Activated naive CD8-positive, alpha-beta T cell treated with anti-CD3 and anti-CD28 coated beads, Interleukin-2, amount 50 U/mL, for 24 hours (primary cell): ENCODE measurements around the gene BICDL1.
"Not testable (repeated sequence)": the region's sequence is repeated elsewhere in the genome, so short reads cannot be mapped to it uniquely, and the experiment has no call there.

Source experiments
- ATAC-seq: fragments of 150-1000 bp; cut with Tn5 transposase; one replicate; pipeline ENCODE4 v1.10.0; 2021
- DNase-seq: peaks from one replicate; pipeline ENCODE4 v3.0.0; 2021
- H3K27ac Mint-ChIP-seq: one replicate; pipeline ENCODE4 v1.8.0; 2021; ENCODE audit warnings: mild to moderate bottlenecking, mixed read lengths
- H3K27me3 Mint-ChIP-seq: one replicate; pipeline ENCODE4 v1.8.0; 2021; ENCODE audit warnings: mixed read lengths
- H3K36me3 Mint-ChIP-seq: one replicate; pipeline ENCODE4 v1.8.0; 2021; ENCODE audit warnings: low read depth, mixed read lengths
- H3K4me1 Mint-ChIP-seq: one replicate; pipeline ENCODE4 v1.8.0; 2021; ENCODE audit warnings: mixed read lengths
- H3K4me3 Mint-ChIP-seq: one replicate; pipeline ENCODE4 v1.8.0; 2021; ENCODE audit warnings: mild to moderate bottlenecking, moderate library complexity, mixed read lengths
- H3K9me3 Mint-ChIP-seq: one replicate; pipeline ENCODE4 v1.8.0; 2021; ENCODE audit warnings: mixed read lengths

BICDL1 gene, protein sequence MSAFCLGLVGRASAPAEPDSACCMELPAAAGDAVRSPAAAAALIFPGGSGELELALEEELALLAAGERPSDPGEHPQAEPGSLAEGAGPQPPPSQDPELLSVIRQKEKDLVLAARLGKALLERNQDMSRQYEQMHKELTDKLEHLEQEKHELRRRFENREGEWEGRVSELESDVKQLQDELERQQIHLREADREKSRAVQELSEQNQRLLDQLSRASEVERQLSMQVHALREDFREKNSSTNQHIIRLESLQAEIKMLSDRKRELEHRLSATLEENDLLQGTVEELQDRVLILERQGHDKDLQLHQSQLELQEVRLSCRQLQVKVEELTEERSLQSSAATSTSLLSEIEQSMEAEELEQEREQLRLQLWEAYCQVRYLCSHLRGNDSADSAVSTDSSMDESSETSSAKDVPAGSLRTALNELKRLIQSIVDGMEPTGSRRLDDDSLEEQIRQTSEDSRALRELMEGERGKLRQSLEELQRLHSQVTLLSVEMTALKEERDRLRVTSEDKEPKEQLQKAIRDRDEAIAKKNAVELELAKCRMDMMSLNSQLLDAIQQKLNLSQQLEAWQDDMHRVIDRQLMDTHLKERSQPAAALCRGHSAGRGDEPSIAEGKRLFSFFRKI

DNA sequence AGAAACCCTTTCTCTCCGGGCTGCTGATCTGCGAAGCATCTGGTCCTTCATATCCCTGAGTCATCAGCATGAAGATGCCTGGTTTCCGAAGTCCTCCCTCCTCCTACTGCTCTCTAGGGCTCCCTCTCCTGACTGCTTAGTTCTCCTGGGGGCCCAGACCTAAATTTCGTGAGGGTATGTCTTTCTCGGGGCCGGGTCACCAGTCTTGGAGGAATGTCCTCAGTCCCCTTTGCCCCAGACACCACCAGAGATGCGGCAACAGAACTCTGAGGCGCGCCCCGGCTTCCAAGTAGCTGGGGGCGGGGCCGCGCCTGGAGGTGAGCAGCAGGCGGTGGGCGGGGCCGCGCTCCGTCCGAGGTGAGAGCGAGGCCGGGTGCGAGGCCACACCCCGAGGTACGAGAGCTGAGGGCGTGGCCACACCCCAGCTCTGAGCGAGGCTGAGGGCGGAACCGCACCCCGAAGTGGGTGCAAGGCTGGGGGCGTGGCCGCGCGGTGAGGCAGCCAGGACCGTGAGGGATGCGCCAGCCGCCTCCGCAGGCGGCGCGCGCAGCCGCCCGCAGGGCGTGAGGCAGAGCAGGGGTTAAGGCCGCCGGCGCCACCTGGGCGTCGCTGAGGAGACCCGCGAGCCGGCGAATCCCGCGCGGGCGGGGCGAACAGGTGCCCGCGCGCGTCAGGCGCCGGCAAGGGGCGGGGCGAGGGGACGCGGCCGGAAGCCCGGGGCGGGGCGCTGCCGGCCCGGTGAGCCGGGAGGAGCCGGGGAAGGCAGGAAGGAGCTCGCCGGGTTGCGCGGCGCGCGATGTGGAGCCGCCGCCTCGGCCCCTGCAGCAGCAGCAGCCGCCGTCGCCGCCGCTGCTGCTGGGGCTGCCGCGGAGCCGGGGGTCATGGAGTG, at the start of gene BICDL1:
TSS of gene BICDL1 (plus strand) at position 765 of the 889 bp plus-strand sequence. CDS start 633 bp downstream, outside the sequence.
- Mint-ChIP-seq H3K9me3 (no peaks in the 10 kb centered on the region), H3K4me1 (peaks cover 44% of the 10 kb centered on the region), H3K27ac (peak within 1 kb of the TSS; percentile 94), H3K4me3 (peak within 1 kb of the TSS; percentile 94), H3K27me3 (peaks cover 6% of the 10 kb centered on the region), H3K36me3 (peaks cover 33% of the 10 kb centered on the region)
- peak; percentile 98 for DNase-seq
- ATAC-seq, result peak; percentile 90

DNA sequence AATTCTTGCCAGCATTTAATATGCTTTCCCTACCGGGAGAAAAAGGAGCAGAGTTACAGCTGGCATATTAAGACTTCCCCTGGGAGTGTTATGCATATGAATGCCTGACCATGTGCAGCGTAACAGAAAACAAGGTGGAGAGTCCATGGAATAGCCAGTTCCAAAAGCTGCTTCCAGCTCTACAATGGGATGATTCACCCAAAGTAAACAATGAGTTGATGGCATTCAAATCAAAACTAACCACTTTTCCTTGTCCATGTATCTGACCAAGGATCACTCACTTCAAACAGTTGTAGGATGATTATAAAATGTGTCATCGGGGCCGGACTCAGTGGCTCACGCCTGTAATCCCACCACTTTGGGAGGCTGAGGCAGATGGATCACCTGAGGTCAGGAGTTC, 48.1 kb upstream of the BICDL1 start:
- Mint-ChIP-seq H3K27ac (no peak overlapping the region), H3K36me3 (no peaks in the 10 kb centered on the region), H3K9me3 (no peaks in the 10 kb centered on the region), H3K4me1 (no peaks in the 10 kb centered on the region), H3K4me3 (no peak overlapping the region), H3K27me3 (no peaks in the 10 kb centered on the region)
- no peak for DNase-seq
- no peak for ATAC-seq

DNA sequence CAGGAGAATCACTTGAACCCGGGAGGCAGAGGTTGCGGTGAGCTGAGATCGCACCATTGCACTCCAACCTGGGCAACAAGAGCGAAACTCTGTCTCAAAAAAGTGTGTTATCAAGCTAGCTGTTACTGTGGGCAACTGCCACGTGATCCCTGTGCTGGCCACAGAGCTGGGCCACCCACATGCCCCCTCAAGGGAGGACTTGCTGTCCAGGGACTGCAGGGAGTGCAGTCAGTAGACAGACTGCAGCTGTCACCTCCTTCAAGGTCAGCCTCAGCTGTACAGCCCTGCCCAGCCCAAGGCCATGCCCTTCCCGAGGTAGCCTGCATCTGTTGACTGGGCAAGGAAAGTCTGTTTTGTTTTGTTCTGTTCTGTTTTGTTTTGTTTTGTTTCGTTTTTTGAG, 46.6 kb upstream of the BICDL1 start:
- no peaks in the 10 kb centered on the region for H3K9me3 Mint-ChIP-seq
- no peak overlapping the region for H3K4me3 Mint-ChIP-seq
- ATAC-seq, result no peak
- H3K36me3 Mint-ChIP-seq, result no peaks in the 10 kb centered on the region
- DNase-seq, result no peak
- H3K27me3 Mint-ChIP-seq, result no peaks in the 10 kb centered on the region
- H3K4me1 Mint-ChIP-seq, result no peaks in the 10 kb centered on the region
- no peak overlapping the region for H3K27ac Mint-ChIP-seq

DNA sequence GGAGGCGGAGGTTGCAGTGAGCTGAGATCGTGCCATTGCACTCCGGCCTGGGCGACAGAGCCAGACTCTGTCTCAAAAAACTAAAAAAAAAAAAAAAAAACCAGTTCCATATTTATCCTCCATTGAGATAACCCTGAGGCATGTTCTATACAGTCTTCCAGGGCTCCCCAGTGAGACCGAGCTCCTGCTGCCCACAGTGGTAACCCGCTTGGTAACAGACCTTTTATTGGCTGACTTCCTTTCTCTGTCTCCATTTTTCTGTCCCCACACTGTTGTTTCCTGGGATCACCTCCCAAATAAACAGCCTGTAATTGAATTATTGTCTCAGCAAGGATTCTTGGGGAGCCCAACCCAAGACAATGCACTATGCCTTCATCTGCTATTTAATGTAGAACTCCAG, 42.8 kb upstream of the BICDL1 start:
- no peak overlapping the region for H3K4me3 Mint-ChIP-seq
- no peaks in the 10 kb centered on the region for H3K36me3 Mint-ChIP-seq
- no peak for DNase-seq
- H3K27ac Mint-ChIP-seq, result no peak overlapping the region
- ATAC-seq, result no peak
- no peaks in the 10 kb centered on the region for H3K9me3 Mint-ChIP-seq
- H3K4me1 Mint-ChIP-seq, result no peaks in the 10 kb centered on the region
- H3K27me3 Mint-ChIP-seq, result no peaks in the 10 kb centered on the region

DNA sequence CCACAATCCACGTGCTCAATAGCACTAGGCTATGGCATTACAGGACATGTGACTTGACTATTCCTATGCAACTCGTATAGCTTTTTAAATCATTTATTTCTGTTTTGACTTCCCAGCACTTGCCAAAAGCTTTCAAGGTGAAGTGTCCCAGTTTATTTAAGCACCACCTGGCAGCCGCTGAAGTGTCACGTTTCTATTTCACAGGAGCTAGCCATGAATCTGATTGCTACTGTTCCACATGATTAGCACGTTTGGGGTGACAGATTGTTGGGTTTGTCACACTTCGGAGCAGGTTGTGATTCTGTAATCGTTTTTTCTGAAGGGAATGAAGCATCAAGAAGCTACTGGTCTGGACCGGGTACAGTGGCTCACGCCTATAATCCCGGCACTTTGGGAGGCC, 39.9 kb upstream of the BICDL1 start:
- no peaks in the 10 kb centered on the region for H3K9me3 Mint-ChIP-seq
- H3K4me1 Mint-ChIP-seq, result no peaks in the 10 kb centered on the region
- no peak for ATAC-seq
- no peaks in the 10 kb centered on the region for H3K36me3 Mint-ChIP-seq
- H3K4me3 Mint-ChIP-seq, result no peak overlapping the region
- no peak overlapping the region for H3K27ac Mint-ChIP-seq
- H3K27me3 Mint-ChIP-seq, result no peaks in the 10 kb centered on the region
- no peak for DNase-seq

DNA sequence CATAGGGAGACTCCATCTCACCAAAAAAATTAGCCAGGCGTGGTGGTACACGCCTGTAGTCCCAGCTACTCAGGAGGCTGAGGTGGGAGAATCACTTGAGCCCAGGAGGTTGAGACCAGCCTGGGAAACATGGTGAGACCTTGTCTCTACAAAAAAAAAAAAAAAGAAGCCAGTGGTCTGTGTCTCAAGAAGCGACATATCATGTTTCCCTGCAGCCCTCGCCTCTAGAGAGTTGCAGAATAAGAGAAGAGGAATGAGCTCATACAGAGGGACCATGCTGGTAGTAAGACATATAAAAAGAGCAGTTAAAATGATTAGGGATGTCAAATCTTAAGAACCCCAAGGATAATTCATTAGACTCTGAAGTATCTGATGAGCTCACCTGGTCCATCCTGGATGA, 39.4 kb upstream of the BICDL1 start:
- Mint-ChIP-seq H3K27ac (no peak overlapping the region), H3K27me3 (no peaks in the 10 kb centered on the region), H3K4me3 (no peak overlapping the region), H3K4me1 (no peaks in the 10 kb centered on the region), H3K9me3 (no peaks in the 10 kb centered on the region), H3K36me3 (no peaks in the 10 kb centered on the region)
- no peak for ATAC-seq
- DNase-seq, result no peak

DNA sequence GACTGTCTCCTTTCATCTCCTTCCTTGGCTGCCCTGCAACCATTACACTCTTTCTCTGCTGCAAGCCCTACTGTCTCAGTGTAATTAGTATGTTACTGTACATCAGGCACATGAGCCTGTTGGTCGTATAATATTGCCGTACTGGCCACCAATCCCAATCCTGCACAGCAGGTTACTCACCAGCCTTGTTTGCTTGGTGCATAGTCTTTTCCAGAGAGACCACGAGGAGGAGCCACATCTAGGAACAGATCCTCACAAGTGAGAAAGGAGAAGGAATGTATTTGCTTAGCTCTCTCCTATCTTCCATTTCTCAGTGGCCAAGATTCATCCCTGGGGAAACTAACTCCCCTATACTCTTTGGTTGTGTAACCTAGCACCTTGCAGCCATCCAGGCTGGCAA, 33.0 kb upstream of the BICDL1 start:
- Mint-ChIP-seq H3K4me3 (no peak overlapping the region), H3K36me3 (peaks cover 9% of the 10 kb centered on the region), H3K4me1 (no peaks in the 10 kb centered on the region), H3K9me3 (peaks cover 23% of the 10 kb centered on the region), H3K27ac (no peak overlapping the region), H3K27me3 (no peaks in the 10 kb centered on the region)
- ATAC-seq (no peak), DNase-seq (no peak)

DNA sequence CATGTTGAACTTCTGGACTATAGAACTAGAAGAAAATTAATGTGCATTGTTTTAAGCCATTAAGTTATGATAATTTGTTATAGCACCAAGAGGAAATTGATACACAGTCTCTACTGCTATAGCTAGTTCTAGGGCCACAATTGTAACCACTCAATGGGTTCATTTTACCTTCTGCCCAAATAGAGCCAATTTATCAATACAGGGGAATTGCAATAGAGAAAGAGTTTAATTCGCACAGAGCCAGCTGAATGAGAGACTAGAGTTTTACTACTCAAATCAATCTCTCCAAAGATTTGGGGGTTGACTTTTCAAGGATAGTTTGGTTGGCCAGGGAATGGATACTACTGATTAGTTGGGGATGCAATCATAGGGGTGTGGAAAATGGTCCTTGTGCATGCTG, 31.9 kb upstream of the BICDL1 start:
- Mint-ChIP-seq H3K27me3 (no peaks in the 10 kb centered on the region), H3K9me3 (peaks cover 23% of the 10 kb centered on the region), H3K36me3 (peaks cover 9% of the 10 kb centered on the region), H3K4me1 (no peaks in the 10 kb centered on the region), H3K27ac (no peak overlapping the region), H3K4me3 (no peak overlapping the region)
- ATAC-seq (no peak), DNase-seq (no peak)

DNA sequence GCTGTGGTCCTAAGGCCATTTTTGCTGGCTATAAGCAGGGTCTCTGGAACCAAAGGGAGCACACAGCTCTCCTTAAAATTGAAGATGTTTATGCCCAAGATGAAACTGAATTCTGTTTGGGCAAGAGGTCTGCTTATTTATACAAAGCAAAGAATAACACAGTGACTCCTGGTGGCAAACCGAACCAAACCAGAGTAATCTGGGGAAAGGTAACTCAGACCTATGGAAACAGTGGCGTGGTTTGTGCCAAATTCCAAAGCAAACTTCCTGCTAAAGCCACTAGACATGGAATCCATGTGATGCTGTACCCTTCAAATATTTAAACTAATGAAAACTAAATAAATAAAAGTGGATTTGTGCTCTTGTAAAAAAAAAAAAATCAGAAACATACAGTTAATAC, 29.6 kb upstream of the BICDL1 start:
- H3K27ac Mint-ChIP-seq, result no peak overlapping the region
- H3K27me3 Mint-ChIP-seq, result no peaks in the 10 kb centered on the region
- ATAC-seq (no peak), DNase-seq (no peak)
- H3K9me3 Mint-ChIP-seq, result peaks cover 23% of the 10 kb centered on the region
- no peaks in the 10 kb centered on the region for H3K4me1 Mint-ChIP-seq
- H3K36me3 Mint-ChIP-seq, result peaks cover 9% of the 10 kb centered on the region
- no peak overlapping the region for H3K4me3 Mint-ChIP-seq

DNA sequence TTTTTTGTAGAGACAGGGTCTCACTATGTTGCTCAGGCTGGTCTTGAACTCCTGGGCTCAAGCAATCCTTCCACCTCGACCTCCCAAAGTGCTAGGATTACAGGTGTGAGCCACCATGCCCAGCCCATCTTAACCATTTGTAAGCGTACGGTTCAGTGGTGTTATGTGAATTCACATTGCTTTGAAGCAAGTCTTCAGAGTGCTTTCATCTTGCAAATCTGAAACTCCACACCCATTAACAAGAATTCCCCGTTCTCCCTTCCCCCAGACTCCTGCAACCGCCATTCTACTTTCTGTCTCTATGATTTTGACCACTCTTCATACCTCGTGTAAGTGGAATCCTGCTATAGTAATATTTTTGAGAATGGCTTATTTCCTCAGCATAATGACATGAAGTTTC, 24.9 kb upstream of the BICDL1 start:
- Mint-ChIP-seq H3K27me3 (no peaks in the 10 kb centered on the region), H3K36me3 (no peaks in the 10 kb centered on the region), H3K4me3 (no peak overlapping the region), H3K27ac (no peak overlapping the region), H3K9me3 (no peaks in the 10 kb centered on the region), H3K4me1 (no peaks in the 10 kb centered on the region)
- DNase-seq (no peak), ATAC-seq (no peak)

DNA sequence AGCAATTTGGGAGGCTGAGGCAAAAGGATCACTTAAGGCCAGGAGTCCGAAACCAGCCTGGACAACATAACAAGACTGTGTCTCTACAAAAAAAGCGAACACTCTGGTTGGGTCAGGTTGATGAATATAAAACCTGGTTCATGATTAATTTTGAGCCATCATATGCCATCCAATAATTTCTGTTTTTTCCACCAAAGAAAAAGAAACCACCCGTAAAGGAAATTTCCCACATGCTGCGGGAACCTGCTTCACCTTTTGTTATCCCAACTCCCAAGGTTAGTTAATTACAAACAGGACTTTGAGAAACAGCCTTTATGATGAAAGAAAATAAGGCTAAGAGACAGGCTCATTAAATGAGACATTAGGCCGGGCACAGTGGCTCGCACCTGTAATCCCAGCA, 24.1 kb upstream of the BICDL1 start:
- H3K27me3 Mint-ChIP-seq, result no peaks in the 10 kb centered on the region
- no peaks in the 10 kb centered on the region for H3K4me1 Mint-ChIP-seq
- H3K4me3 Mint-ChIP-seq, result no peak overlapping the region
- H3K36me3 Mint-ChIP-seq, result no peaks in the 10 kb centered on the region
- H3K9me3 Mint-ChIP-seq, result no peaks in the 10 kb centered on the region
- no peak for DNase-seq
- H3K27ac Mint-ChIP-seq, result no peak overlapping the region
- ATAC-seq, result no peak

DNA sequence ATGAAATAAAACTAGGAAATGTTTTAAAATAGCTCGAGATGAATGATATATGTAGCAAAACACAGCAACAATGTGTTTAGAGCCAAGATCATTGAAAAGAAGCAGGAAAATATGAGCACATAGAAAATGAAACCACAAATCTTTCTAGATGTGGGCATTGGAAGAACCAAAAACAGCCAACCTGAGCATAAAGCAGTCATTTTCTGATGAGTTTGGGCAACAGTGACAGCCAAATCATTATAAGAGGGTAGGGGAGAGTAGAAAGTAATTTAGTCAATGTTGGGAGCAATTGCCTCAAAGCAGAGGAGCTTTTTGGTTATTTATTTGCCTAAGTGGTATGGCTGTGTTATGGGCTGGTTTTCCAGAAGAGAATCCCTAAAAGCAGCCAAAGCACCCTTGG, 8.8 kb upstream of the BICDL1 start:
- Mint-ChIP-seq H3K9me3 (no peaks in the 10 kb centered on the region), H3K4me3 (peak overlapping the region; percentile 42), H3K27ac (peak overlapping the region; percentile 83), H3K27me3 (peaks cover 14% of the 10 kb centered on the region), H3K4me1 (peaks cover 17% of the 10 kb centered on the region), H3K36me3 (no peaks in the 10 kb centered on the region)
- DNase-seq (no peak), ATAC-seq (peak; percentile 94)

DNA sequence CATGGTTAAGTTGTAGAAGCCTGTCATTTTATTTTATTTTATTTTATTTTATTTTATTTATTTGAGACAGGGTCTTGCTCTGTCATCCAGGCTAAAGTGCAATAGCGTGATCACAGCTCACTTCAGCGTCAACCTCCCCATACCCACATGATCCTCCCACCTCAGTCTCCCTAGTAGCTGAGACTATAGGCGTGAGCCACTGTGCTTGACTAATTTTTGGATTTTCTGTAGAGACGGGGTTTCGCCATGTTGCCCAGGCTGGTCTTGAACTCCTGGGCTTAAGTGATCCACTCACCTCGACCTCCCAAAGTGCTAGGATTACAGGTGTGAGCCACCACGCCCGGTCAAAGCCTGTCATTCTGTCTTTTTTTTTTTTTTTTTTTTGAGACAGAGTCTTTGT, 8.3 kb upstream of the BICDL1 start:
- not testable (repeated sequence) for H3K27ac Mint-ChIP-seq, H3K36me3 Mint-ChIP-seq, DNase-seq, H3K9me3 Mint-ChIP-seq, H3K4me3 Mint-ChIP-seq, ATAC-seq
- H3K4me1 Mint-ChIP-seq, result peaks cover 17% of the 10 kb centered on the region
- peaks cover 14% of the 10 kb centered on the region for H3K27me3 Mint-ChIP-seq

DNA sequence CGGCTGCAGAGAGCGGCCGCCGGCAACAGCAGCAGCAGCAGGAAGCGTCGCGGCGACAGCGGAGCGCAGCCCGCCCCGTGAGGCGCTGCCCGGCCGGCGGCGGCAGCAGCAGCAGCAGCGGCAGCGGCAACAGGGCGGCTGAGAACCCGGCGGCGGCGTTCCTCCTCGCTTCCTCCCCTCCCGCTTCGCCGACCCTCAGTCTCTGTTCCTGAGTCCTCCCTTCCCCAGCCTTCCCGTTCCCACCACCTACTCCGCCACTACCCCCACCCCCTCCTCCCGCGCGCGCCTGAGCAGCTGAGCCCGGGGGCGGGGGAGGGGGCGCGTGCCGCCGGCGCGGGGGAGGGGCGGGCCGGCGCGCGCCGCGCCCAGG, 310 bp downstream of the BICDL1 start:
- ATAC-seq (peak; percentile 9), DNase-seq (peak; percentile 34)
- peak overlapping the region; percentile 84 for H3K4me3 Mint-ChIP-seq
- H3K36me3 Mint-ChIP-seq, result peaks cover 39% of the 10 kb centered on the region
- peaks cover 50% of the 10 kb centered on the region for H3K4me1 Mint-ChIP-seq
- no peaks in the 10 kb centered on the region for H3K9me3 Mint-ChIP-seq
- no peak overlapping the region for H3K27ac Mint-ChIP-seq
- H3K27me3 Mint-ChIP-seq, result peaks cover 6% of the 10 kb centered on the region
